Sigmoid colon (tissue), 4 donors: Measurements from ENCODE around the gene MGAT5.

ENCODE experiments used
- CTCF ChIP-seq, 4 experiments: fragments of 450-650 bp in 3 of 4; fragments of 200-600 bp in 1 of 4; IDR thresholded peaks; one replicate each; pipeline ENCODE4 v1.5.1; 2016 to 2019; ENCODE audit warnings: antibody characterized with exemption in 4 of 4, mild to moderate bottlenecking in 3 of 4, moderate library complexity in 2 of 4
- POLR2A ChIP-seq, 2 donors: fragments of 450-650 bp; IDR thresholded peaks; one replicate each; pipeline ENCODE4 v1.6.1; 2016; ENCODE audit warnings: antibody characterized with exemption in 2 of 2, mild to moderate bottlenecking in 2 of 2, moderate library complexity in 2 of 2
- POLR2AphosphoS5 ChIP-seq, 4 donors: sonication (generic); formaldehyde crosslinking; IDR thresholded peaks; one replicate each; pipeline ENCODE4 v1.6.1; 2017; ENCODE audit warnings: antibody characterized with exemption in 4 of 4

- TF ChIP-seq POLR2A (IDR thresholded peaks at IDR 0.05): no peak
- no peak for TF ChIP-seq CTCF (IDR thresholded peaks at IDR 0.05)
- no peak for TF ChIP-seq POLR2AphosphoS5 (IDR thresholded peaks at IDR 0.05)
Measured at GRCh38 chr2:134370655-134371445, 117.0 kb downstream of the MGAT5 start.
